H1 (cell line): ENCODE data around the gene MYL6B. TPM values are rescaled to one million over a fixed set of nuclear protein-coding genes. Genes with fewer than 3 reads are reported as not detected.

Experiments used
- CTCF ChIA-PET: fragments of 300-600 bp; sonication (Branson Sonifier 250); formaldehyde crosslinking; loops from one replicate; lab custom pipeline; 2021; ENCODE audit not compliant: partially characterized antibody; lab: Charles Lee
- POLR2A ChIA-PET: fragments of 300-600 bp; sonication (Branson Sonifier 250); formaldehyde crosslinking; loops from one replicate; lab custom pipeline; 2021; ENCODE audit warnings: inconsistent platforms; ENCODE audit not compliant: partially characterized antibody; lab: Charles Lee
- DNase-seq, 2 experiments: peaks; one replicate each; pipeline versions ENCODE4 v3.0.0 to v3.0.0-alpha.2; 2010 to 2022; ENCODE audit warnings: low spot score in 2 of 2, low read depth in 1 of 2, mixed read lengths in 1 of 2
- FAIRE-seq: peaks from 2 replicates; lab custom pipeline; 2011; peaks lifted over from hg19 to GRCh38; lab: Jason Lieb, UNC
- H2AFZ ChIP-seq: 2 replicates; pipeline ENCODE4 v1.8.1; 2012; ENCODE audit warnings: low read length, inconsistent platforms
- H2AK5ac ChIP-seq: 2 replicates; pipeline ENCODE4 v1.6.1; 2013; ENCODE audit warnings: low read depth, low read length
- H2BK120ac ChIP-seq: replicated peaks from 2 replicates; pipeline ENCODE3; 2013; ENCODE audit warnings: low read depth, low read length, inconsistent platforms
- H2BK12ac ChIP-seq: 2 replicates; pipeline ENCODE4 v1.6.1; 2013; ENCODE audit warnings: low read depth, low read length
- H2BK15ac ChIP-seq: 2 replicates; pipeline ENCODE4 v1.6.1; 2013; ENCODE audit warnings: low read length
- H2BK20ac ChIP-seq: 2 replicates; pipeline ENCODE4 v1.6.1; 2013; ENCODE audit warnings: low read length
- H2BK5ac ChIP-seq: 2 replicates; pipeline ENCODE4 v1.6.1; 2013; ENCODE audit warnings: low read depth, low read length
- H3K14ac ChIP-seq: 2 replicates; pipeline ENCODE4 v1.6.1; 2013; ENCODE audit warnings: inconsistent platforms; ENCODE audit not compliant: insufficient read length
- H3K18ac ChIP-seq: 2 replicates; pipeline ENCODE4 v1.6.1; 2013; ENCODE audit warnings: low read length; ENCODE audit errors: extremely low read depth
- H3K23ac ChIP-seq: 2 replicates; pipeline ENCODE4 v1.6.1; 2013; ENCODE audit warnings: inconsistent platforms; ENCODE audit not compliant: insufficient read length
- H3K23me2 ChIP-seq: 2 replicates; pipeline ENCODE4 v1.6.1; 2013; ENCODE audit warnings: low read depth, low read length
- H3K27ac ChIP-seq: 2 replicates; pipeline ENCODE4 v1.6.1; 2011; ENCODE audit warnings: low read depth, low read length, inconsistent platforms
- H3K27me3 ChIP-seq, 4 experiments: replicated peaks in 1 of 4; 1 replicate in 1 of 4; 2 replicates in 3 of 4; pipeline versions ENCODE4 v1.6.1 to v1.8.1; 2011 to 2013; ENCODE audit warnings: low read length in 3 of 4, mild to moderate bottlenecking in 3 of 4, inconsistent platforms in 2 of 4, mixed read lengths in 2 of 4, moderate library complexity in 1 of 4; ENCODE audit not compliant: control insufficient read depth in 3 of 4, insufficient read depth in 3 of 4; ENCODE audit errors: extremely low read depth in 1 of 4
- H3K36me3 ChIP-seq, 4 experiments: 2 replicates each; pipeline versions ENCODE4 v1.6.1 to v1.8.1; 2011 to 2013; ENCODE audit warnings: mild to moderate bottlenecking in 4 of 4, low read length in 3 of 4, moderate library complexity in 2 of 4, control low read depth in 1 of 4, inconsistent platforms in 1 of 4; ENCODE audit not compliant: insufficient read depth in 4 of 4, control insufficient read depth in 2 of 4
- H3K4ac ChIP-seq: replicated peaks from 2 replicates; pipeline ENCODE3; 2013; ENCODE audit warnings: low read length, low read depth, mixed read lengths, inconsistent platforms; ENCODE audit not compliant: insufficient read length
- H3K4me1 ChIP-seq, 4 experiments: replicated peaks in 1 of 4; 1 replicate in 1 of 4; 2 replicates in 3 of 4; pipeline versions ENCODE4 v1.6.1 to v1.8.1; 2011 to 2013; ENCODE audit warnings: low read length in 3 of 4, inconsistent platforms in 2 of 4, mixed read lengths in 1 of 4; ENCODE audit not compliant: insufficient read depth in 4 of 4, control insufficient read depth in 3 of 4
- H3K4me2 ChIP-seq, 2 experiments: 2 replicates each; pipeline versions ENCODE4 v1.6.1 to v1.8.1; 2011 to 2013; ENCODE audit warnings: low read depth in 2 of 2, low read length in 2 of 2, control low read depth in 1 of 2, inconsistent platforms in 1 of 2, mild to moderate bottlenecking in 1 of 2; ENCODE audit not compliant: insufficient read depth in 1 of 2
- H3K4me3 ChIP-seq, 4 experiments: fragments of 200-600, 300-600 bp in 1 of 4; sonication (generic), shearing (Covaris generic), sonication (Bioruptor Twin) in 1 of 4; 2 replicates each; pipeline versions ENCODE4 v1.5.1 to v1.8.1; 2011 to 2016; ENCODE audit warnings: low read length in 4 of 4, low read depth in 3 of 4, control low read depth in 2 of 4, inconsistent platforms in 2 of 4, mild to moderate bottlenecking in 2 of 4, mixed read lengths in 1 of 4, moderate library complexity in 1 of 4; ENCODE audit not compliant: insufficient read depth in 2 of 4; ENCODE audit errors: extremely low read depth in 1 of 4
- H3K56ac ChIP-seq: replicated peaks from 2 replicates; pipeline ENCODE3; 2013; ENCODE audit warnings: low read depth, mild to moderate bottlenecking, mixed read lengths, low read length, inconsistent platforms; ENCODE audit not compliant: insufficient read length
- H3K79me1 ChIP-seq: 2 replicates; pipeline ENCODE4 v1.6.1; 2013; ENCODE audit warnings: low read depth, low read length, control low read depth
- H3K79me2 ChIP-seq, 2 experiments: 2 replicates each; pipeline versions ENCODE4 v1.6.1 to v1.8.1; 2012 to 2013; ENCODE audit warnings: low read length in 2 of 2, mild to moderate bottlenecking in 2 of 2, inconsistent platforms in 1 of 2; ENCODE audit not compliant: insufficient read depth in 2 of 2, control insufficient read depth in 1 of 2
- H3K9ac ChIP-seq, 4 experiments: replicated peaks in 1 of 4; 1 replicate in 1 of 4; 2 replicates in 3 of 4; pipeline versions ENCODE4 v1.6.1 to v1.8.1; 2011 to 2013; ENCODE audit warnings: low read depth in 3 of 4, low read length in 3 of 4, control low read depth in 2 of 4, mild to moderate bottlenecking in 2 of 4, moderate library complexity in 2 of 4, inconsistent platforms in 1 of 4; ENCODE audit errors: extremely low read depth in 1 of 4
- H3K9me3 ChIP-seq, 2 experiments: 2 replicates each; pipeline versions ENCODE4 v1.6.1 to v1.8.1; 2012 to 2013; ENCODE audit warnings: mild to moderate bottlenecking in 2 of 2, moderate library complexity in 2 of 2, control low read depth in 1 of 2, inconsistent platforms in 1 of 2, low read depth in 1 of 2, low read length in 1 of 2, mixed read lengths in 1 of 2; ENCODE audit not compliant: insufficient read depth in 2 of 2
- H4K20me1 ChIP-seq, 2 experiments: replicated peaks in 1 of 2; 2 replicates each; pipeline versions ENCODE3 to v1.8.1; 2011 to 2013; ENCODE audit warnings: inconsistent platforms in 2 of 2, low read length in 2 of 2, mild to moderate bottlenecking in 1 of 2; ENCODE audit not compliant: insufficient read depth in 2 of 2, control insufficient read depth in 1 of 2
- H4K5ac ChIP-seq: 2 replicates; pipeline ENCODE4 v1.6.1; 2013; ENCODE audit warnings: low read length, low read depth, mixed read lengths, inconsistent platforms; ENCODE audit not compliant: insufficient read length
- H4K8ac ChIP-seq: 2 replicates; pipeline ENCODE4 v1.8.0; 2013; ENCODE audit warnings: mild to moderate bottlenecking, moderate library complexity, low read length, inconsistent platforms; ENCODE audit not compliant: insufficient read depth; ENCODE audit errors: extremely low read depth
- H4K91ac ChIP-seq: replicated peaks from 2 replicates; pipeline ENCODE3; 2013; ENCODE audit warnings: low read length, mixed read lengths, inconsistent platforms; ENCODE audit not compliant: insufficient read length
- POLR2A ChIP-seq, 2 experiments: IDR thresholded peaks; 1 replicate in 1 of 2; 2 replicates in 1 of 2; pipeline ENCODE4 v1.6.1; 2011; ENCODE audit warnings: low read depth in 2 of 2, low read length in 2 of 2, mild to moderate bottlenecking in 2 of 2; ENCODE audit errors: control extremely low read depth in 1 of 2
- POLR2AphosphoS5 ChIP-seq: IDR thresholded peaks from 2 replicates; pipeline ENCODE4 v1.6.1; 2011; ENCODE audit warnings: low read depth, low read length
- SIX5 ChIP-seq: IDR thresholded peaks from 2 replicates; pipeline ENCODE4 v1.6.1; 2011; ENCODE audit warnings: mild to moderate bottlenecking, low read depth, low read length
- WGBS, 2 experiments: shearing (Covaris generic) in 1 of 2; methylation state at CpG; one replicate each; pipeline versions ENCODE4 v1.1.6 to v1.1.7; 2013 to 2015; ENCODE audit warnings: low lambda C conversion rate in 2 of 2, mixed read lengths in 2 of 2, inconsistent platforms in 1 of 2, low coverage in 1 of 2, missing lambda C conversion rate in 1 of 2; ENCODE audit not compliant: insufficient replicate concordance in 2 of 2, insufficient coverage in 1 of 2, insufficient read length in 1 of 2; ENCODE audit errors: extremely low coverage in 1 of 2, missing lambda C conversion rate in 1 of 2; 5-methylcytosine and 5-hydroxymethylcytosine counted together
- polyA plus RNA-seq, 7 experiments: library from polyadenylated mRNA; depleted of rRNA in 3 of 7; stranded (reverse) in 5 of 7; unstranded in 2 of 7; fragments of >200 nt in 5 of 7; fragments of 200-250 nt in 2 of 7; gene quantifications; 1 replicate in 5 of 7; 2 replicates in 1 of 7; 4 replicates in 1 of 7; pipeline versions ENCODE4 v1.2.1 to v1.2.3, GENCODE V29; 2011 to 2013; ENCODE audit warnings: missing spikeins in 2 of 7, mixed read lengths in 2 of 7
- total RNA-seq: library from RNA; stranded (reverse); fragmentation: NEBNext Ultra II Directional; extraction: Animal tissue kit (Norgen Biotek cat#: 25700); gene quantifications from 2 replicates; pipeline ENCODE4 v1.2.1, GENCODE V29; 2021

MYL6B gene
- total and polyA plus RNA-seq, 2 of the 8 experiments (the other 6 are each of a cell fraction or from before 2014, with no cell fraction given) = 163 to 202 TPM

DNA sequence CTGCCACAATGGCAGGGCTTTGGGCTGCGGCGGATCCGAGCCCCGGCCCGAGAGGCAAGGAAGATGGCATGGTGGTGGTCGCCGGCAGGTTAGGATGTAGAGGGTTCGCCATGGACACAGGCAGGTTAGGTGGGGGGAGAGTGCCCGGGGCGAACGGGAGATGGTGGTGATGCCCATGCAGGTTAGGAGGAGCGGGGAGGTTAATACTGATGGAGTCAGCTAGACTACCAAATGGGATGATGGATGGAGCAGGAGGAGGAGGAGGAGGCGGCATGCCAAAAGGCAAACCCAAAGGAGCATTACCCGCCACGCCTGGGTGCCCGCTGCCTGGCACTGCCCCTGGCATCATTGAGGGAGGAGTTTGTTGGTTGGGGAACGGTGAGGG is 11.9 kb downstream of the MYL6B start:
- WGBS, 2 experiments = 97 to 100% methylated on average over 1 to 17 of the region's 17 CpGs
- H3K4me2 ChIP-seq = no peak overlapping the region
- CTCF ChIA-PET = interaction anchor here (0.6 to 6.8 kb wide), 5 partner anchors 23 to 1621 kb away, joined by 3 to 47 read pairs (median 3); partner anchors contain the start of gene ZC3H10
- H2BK20ac ChIP-seq = no peak overlapping the region
- peaks cover 42 to 86% (median 71%) of the 10 kb centered on the region in 4 experiments for H3K36me3 ChIP-seq
- peaks cover 11 to 20% of the 10 kb centered on the region in 2 experiments for H4K20me1 ChIP-seq
- H4K8ac ChIP-seq = no peak overlapping the region; the same call in 1 of the 2 replicates
- H3K27me3 ChIP-seq = no peaks in the 10 kb centered on the region
- H4K5ac ChIP-seq = no peak overlapping the region
- peaks cover 2 to 26% (median 14%) of the 10 kb centered on the region in 4 experiments for H3K4me1 ChIP-seq
- H2BK120ac ChIP-seq = no peak overlapping the region
- no peak overlapping the region for H2BK15ac ChIP-seq
- no peak overlapping the region for H3K4me3 ChIP-seq
- no peak overlapping the region for H4K91ac ChIP-seq
- H3K18ac ChIP-seq = no peak overlapping the region
- FAIRE-seq (no peak), DNase-seq (no peak)
- no peaks in the 10 kb centered on the region for H3K9me3 ChIP-seq
- TF ChIP-seq SIX5 (no peak), POLR2AphosphoS5 (peak; percentile 76; the same call in 1 of the 2 replicates), POLR2A (IDR thresholded peaks at IDR 0.05; ENCODE audit: control extremely low read depth in 1 of 2, low read depth in 2 of 2, low read length in 2 of 2) (peak; percentile 53 to 60)
- peaks cover 0 to 14% of the 10 kb centered on the region in 2 experiments; a peak in 3 of 4 replicates for H3K79me2 ChIP-seq
- no peak overlapping the region for H3K4ac ChIP-seq
- POLR2A ChIA-PET = interaction anchor here (2.4 to 15.6 kb wide), 6 partner anchors 10 to 83 kb away, joined by 8 to 656 read pairs (median 44); partner anchors contain the start of genes PA2G4, RNF41 and SMARCC2
- H3K56ac ChIP-seq = no peak overlapping the region
- no peak overlapping the region for H2BK5ac ChIP-seq
- no peak overlapping the region for H3K9ac ChIP-seq
- H3K14ac ChIP-seq = no peak overlapping the region
- no peak overlapping the region for H3K27ac ChIP-seq
- H2AK5ac ChIP-seq = no peak overlapping the region
- no peak overlapping the region for H2BK12ac ChIP-seq
- H3K23me2 ChIP-seq = peaks cover 6% of the 10 kb centered on the region
- H2AFZ ChIP-seq = no peak overlapping the region
- peaks cover 3% of the 10 kb centered on the region; the same call in 1 of the 2 replicates for H3K79me1 ChIP-seq
- no peak overlapping the region for H3K23ac ChIP-seq
